Measurements from ENCODE around the gene SORCS2.

- TF ChIP-seq, protein P1, sequence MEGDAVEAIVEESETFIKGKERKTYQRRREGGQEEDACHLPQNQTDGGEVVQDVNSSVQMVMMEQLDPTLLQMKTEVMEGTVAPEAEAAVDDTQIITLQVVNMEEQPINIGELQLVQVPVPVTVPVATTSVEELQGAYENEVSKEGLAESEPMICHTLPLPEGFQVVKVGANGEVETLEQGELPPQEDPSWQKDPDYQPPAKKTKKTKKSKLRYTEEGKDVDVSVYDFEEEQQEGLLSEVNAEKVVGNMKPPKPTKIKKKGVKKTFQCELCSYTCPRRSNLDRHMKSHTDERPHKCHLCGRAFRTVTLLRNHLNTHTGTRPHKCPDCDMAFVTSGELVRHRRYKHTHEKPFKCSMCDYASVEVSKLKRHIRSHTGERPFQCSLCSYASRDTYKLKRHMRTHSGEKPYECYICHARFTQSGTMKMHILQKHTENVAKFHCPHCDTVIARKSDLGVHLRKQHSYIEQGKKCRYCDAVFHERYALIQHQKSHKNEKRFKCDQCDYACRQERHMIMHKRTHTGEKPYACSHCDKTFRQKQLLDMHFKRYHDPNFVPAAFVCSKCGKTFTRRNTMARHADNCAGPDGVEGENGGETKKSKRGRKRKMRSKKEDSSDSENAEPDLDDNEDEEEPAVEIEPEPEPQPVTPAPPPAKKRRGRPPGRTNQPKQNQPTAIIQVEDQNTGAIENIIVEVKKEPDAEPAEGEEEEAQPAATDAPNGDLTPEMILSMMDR (IDR thresholded peaks at IDR 0.05; ENCODE audit: poor library complexity, severe bottlenecking): no peak
- TF ChIP-seq POLR2AphosphoS5 (IDR thresholded peaks at IDR 0.05) (no peak), TAF1 (IDR thresholded peaks at IDR 0.05; ENCODE audit: low read depth) (no peak), RAD21 (conservative IDR thresholded peaks at IDR 0.05) (no peak), EP300 (conservative IDR thresholded peaks at IDR 0.05; ENCODE audit: poor library complexity, severe bottlenecking) (no peak)
- TF ChIP-seq, protein P2, sequence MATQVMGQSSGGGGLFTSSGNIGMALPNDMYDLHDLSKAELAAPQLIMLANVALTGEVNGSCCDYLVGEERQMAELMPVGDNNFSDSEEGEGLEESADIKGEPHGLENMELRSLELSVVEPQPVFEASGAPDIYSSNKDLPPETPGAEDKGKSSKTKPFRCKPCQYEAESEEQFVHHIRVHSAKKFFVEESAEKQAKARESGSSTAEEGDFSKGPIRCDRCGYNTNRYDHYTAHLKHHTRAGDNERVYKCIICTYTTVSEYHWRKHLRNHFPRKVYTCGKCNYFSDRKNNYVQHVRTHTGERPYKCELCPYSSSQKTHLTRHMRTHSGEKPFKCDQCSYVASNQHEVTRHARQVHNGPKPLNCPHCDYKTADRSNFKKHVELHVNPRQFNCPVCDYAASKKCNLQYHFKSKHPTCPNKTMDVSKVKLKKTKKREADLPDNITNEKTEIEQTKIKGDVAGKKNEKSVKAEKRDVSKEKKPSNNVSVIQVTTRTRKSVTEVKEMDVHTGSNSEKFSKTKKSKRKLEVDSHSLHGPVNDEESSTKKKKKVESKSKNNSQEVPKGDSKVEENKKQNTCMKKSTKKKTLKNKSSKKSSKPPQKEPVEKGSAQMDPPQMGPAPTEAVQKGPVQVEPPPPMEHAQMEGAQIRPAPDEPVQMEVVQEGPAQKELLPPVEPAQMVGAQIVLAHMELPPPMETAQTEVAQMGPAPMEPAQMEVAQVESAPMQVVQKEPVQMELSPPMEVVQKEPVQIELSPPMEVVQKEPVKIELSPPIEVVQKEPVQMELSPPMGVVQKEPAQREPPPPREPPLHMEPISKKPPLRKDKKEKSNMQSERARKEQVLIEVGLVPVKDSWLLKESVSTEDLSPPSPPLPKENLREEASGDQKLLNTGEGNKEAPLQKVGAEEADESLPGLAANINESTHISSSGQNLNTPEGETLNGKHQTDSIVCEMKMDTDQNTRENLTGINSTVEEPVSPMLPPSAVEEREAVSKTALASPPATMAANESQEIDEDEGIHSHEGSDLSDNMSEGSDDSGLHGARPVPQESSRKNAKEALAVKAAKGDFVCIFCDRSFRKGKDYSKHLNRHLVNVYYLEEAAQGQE (IDR thresholded peaks at IDR 0.05; ENCODE audit: borderline replicate concordance): no peak
Measured at GRCh38 chr4:7434766-7435150, 242.4 kb downstream of the SORCS2 start, which contains the start of gene PSAPL1.

Measured in neural cell (in vitro differentiated cells).